ENCODE measurements around the gene AGAP3.

GRCh38 chr7:151056283-151056665 lies 30.0 kb upstream of the AGAP3 start:
- no peak for TF ChIP-seq POLR2A (IDR thresholded peaks at IDR 0.05)
- TF ChIP-seq CTCF (IDR thresholded peaks at IDR 0.05) = no peak
